Measurements from ENCODE around the gene VPREB3.

The VPREB3 gene

GRCh38 chr22:23755711-23756110, 1.5 kb upstream of the VPREB3 start:
- Histone ChIP-seq H3K79me2 (ENCODE audit: insufficient read depth, low read length) (no peaks in the 10 kb centered on the region), H3F3A (ENCODE audit: insufficient read depth, low read length) (peaks cover 7% of the 10 kb centered on the region), H3K36me3 (ENCODE audit: insufficient read depth, low read length) (no peaks in the 10 kb centered on the region), H3K9me2 (ENCODE audit: low read depth, low read length) (no peaks in the 10 kb centered on the region), H3K4me2 (ENCODE audit: low read length) (peak overlapping the region; percentile 0; the same call in 1 of the 2 replicates), H3K4me1 (ENCODE audit: insufficient read depth, low read length, severe bottlenecking) (peaks cover 55% of the 10 kb centered on the region), H2AFZ (ENCODE audit: low read length) (no peak overlapping the region), H4K20me1 (ENCODE audit: insufficient read depth, low read length) (no peaks in the 10 kb centered on the region), H3K9me3 (ENCODE audit: low read length) (no peaks in the 10 kb centered on the region), H3K4me3 (ENCODE audit: low read depth, low read length, poor library complexity, severe bottlenecking) (no peak overlapping the region), H3K9ac (ENCODE audit: low read length) (no peak overlapping the region; the same call in 1 of the 2 replicates), H3K27ac (ENCODE audit: low read depth, low read length, poor library complexity, severe bottlenecking) (peak overlapping the region; percentile 94), H3K27me3 (ENCODE audit: insufficient read depth, low read length) (no peaks in the 10 kb centered on the region)
- TF ChIP-seq CTCF (IDR thresholded peaks at IDR 0.05; ENCODE audit: low read length) (no peak), EZH2 (IDR thresholded peaks at IDR 0.05; ENCODE audit: borderline replicate concordance, low read length) (no peak)

DNA sequence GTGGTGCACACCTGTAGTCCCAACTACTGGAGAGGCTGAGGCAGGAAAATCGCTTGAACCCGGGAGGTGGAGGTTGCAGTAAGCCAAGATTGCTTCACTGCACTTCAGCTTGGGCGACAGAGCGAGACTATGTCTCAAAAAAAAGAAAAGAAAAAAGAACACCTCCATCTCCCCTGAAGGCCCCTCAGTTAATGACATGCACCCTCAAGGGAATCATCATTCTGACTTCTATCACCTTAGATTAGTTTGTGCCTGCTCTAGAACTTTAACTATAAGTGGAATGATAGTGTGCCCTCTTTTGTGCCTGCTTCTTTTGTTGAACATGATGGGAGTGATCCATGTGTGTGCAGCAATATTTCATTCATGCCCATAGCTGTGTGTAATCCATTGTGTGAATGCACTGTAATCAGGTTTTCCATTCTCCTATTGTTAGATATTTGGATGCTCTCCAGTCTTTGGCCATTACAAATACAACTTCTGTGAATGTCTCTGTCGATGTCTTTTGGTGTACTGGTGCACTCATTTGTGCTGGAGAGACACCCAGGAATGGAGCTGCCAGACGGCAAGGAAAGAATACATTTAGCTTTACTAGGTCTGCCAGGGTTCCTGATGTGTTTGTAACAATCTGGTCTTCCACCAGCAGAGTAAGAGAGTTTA, 883 bp upstream of the VPREB3 start:
- H2AFZ ChIP-seq (ENCODE audit: low read length): no peak overlapping the region
- no peaks in the 10 kb centered on the region for H3K9me3 ChIP-seq (ENCODE audit: low read length)
- H3K4me1 ChIP-seq (ENCODE audit: insufficient read depth, low read length, severe bottlenecking): peaks cover 61% of the 10 kb centered on the region
- H3K27me3 ChIP-seq (ENCODE audit: insufficient read depth, low read length): no peaks in the 10 kb centered on the region
- no peak overlapping the region for H3K4me3 ChIP-seq (ENCODE audit: low read depth, low read length, poor library complexity, severe bottlenecking)
- H3K9ac ChIP-seq (ENCODE audit: low read length): no peak overlapping the region; the same call in 1 of the 2 replicates
- no peaks in the 10 kb centered on the region for H3K9me2 ChIP-seq (ENCODE audit: low read depth, low read length)
- no peak for TF ChIP-seq CTCF (IDR thresholded peaks at IDR 0.05; ENCODE audit: low read length)
- TF ChIP-seq EZH2 (IDR thresholded peaks at IDR 0.05; ENCODE audit: borderline replicate concordance, low read length): no peak
- H3K4me2 ChIP-seq (ENCODE audit: low read length): peak overlapping the region; percentile 98; the same call in 1 of the 2 replicates
- peaks cover 7% of the 10 kb centered on the region for H3F3A ChIP-seq (ENCODE audit: insufficient read depth, low read length)
- H3K27ac ChIP-seq (ENCODE audit: low read depth, low read length, poor library complexity, severe bottlenecking): peak overlapping the region; percentile 94
- H3K36me3 ChIP-seq (ENCODE audit: insufficient read depth, low read length): no peaks in the 10 kb centered on the region
- no peaks in the 10 kb centered on the region for H3K79me2 ChIP-seq (ENCODE audit: insufficient read depth, low read length)
- no peaks in the 10 kb centered on the region for H4K20me1 ChIP-seq (ENCODE audit: insufficient read depth, low read length)

GRCh38 chr22:23753385-23753784, 840 bp downstream of the VPREB3 start:
- Histone ChIP-seq H2AFZ (ENCODE audit: low read length) (no peak overlapping the region), H3K9me3 (ENCODE audit: low read length) (no peaks in the 10 kb centered on the region), H3K4me2 (ENCODE audit: low read length) (peak overlapping the region; percentile 98), H3K27ac (ENCODE audit: low read depth, low read length, poor library complexity, severe bottlenecking) (peak overlapping the region; percentile 94), H3K4me3 (ENCODE audit: low read depth, low read length, poor library complexity, severe bottlenecking) (peak overlapping the region; percentile 94), H3K9ac (ENCODE audit: low read length) (peak overlapping the region; percentile 97), H3K36me3 (ENCODE audit: insufficient read depth, low read length) (no peaks in the 10 kb centered on the region), H3K4me1 (ENCODE audit: insufficient read depth, low read length, severe bottlenecking) (peaks cover 66% of the 10 kb centered on the region), H4K20me1 (ENCODE audit: insufficient read depth, low read length) (no peaks in the 10 kb centered on the region), H3K27me3 (ENCODE audit: insufficient read depth, low read length) (no peaks in the 10 kb centered on the region), H3K79me2 (ENCODE audit: insufficient read depth, low read length) (no peaks in the 10 kb centered on the region), H3F3A (ENCODE audit: insufficient read depth, low read length) (peaks cover 4% of the 10 kb centered on the region; the same call in 1 of the 2 replicates), H3K9me2 (ENCODE audit: low read depth, low read length) (no peaks in the 10 kb centered on the region)
- no peak for TF ChIP-seq CTCF (IDR thresholded peaks at IDR 0.05; ENCODE audit: low read length)
- no peak for TF ChIP-seq EZH2 (IDR thresholded peaks at IDR 0.05; ENCODE audit: borderline replicate concordance, low read length)
